HepG2 (cell line): ENCODE data around the gene SBDS.

ENCODE experiments used
- ESRRA ChIP-seq: sonication (generic); formaldehyde crosslinking; IDR thresholded peaks from 2 replicates; pipeline ENCODE4 v1.5.1; 2020; ENCODE audit warnings: mild to moderate bottlenecking, low read depth, missing genetic modification reagents
- HMGA1 ChIP-seq: sonication (generic); formaldehyde crosslinking; conservative IDR thresholded peaks from 2 replicates; pipeline ENCODE4 v1.4.0; 2020; ENCODE audit warnings: missing genetic modification reagents
- NFKBIZ ChIP-seq: IDR thresholded peaks from 2 replicates; pipeline ENCODE4 v1.6.1; 2018; ENCODE audit warnings: missing genetic modification reagents, missing compliant biosample characterization
- SMC3 ChIP-seq: IDR thresholded peaks from 2 replicates; pipeline ENCODE4 v1.6.1; 2011; ENCODE audit warnings: low read length, improper control_type of control experiment
- TAF1 ChIP-seq: sonication (generic); formaldehyde crosslinking; IDR thresholded peaks from 2 replicates; pipeline ENCODE4 v1.4.0; 2020; ENCODE audit warnings: missing genetic modification reagents
- TCF7 ChIP-seq: sonication (generic); IDR thresholded peaks from 2 replicates; pipeline ENCODE4 v1.6.1; 2016; ENCODE audit warnings: antibody characterized with exemption, low read depth
- TCF7L2 ChIP-seq: IDR thresholded peaks from 2 replicates; pipeline ENCODE4 v1.6.1; 2011; ENCODE audit warnings: mild to moderate bottlenecking, low read depth, low read length, moderate library complexity
- ZNF205 ChIP-seq: IDR thresholded peaks from 2 replicates; pipeline ENCODE4 v1.6.1; 2018; ENCODE audit warnings: missing biosample characterization, missing genetic modification reagents
- ZNF317 ChIP-seq: sonication (generic); formaldehyde crosslinking; IDR thresholded peaks from 2 replicates; pipeline ENCODE4 v1.5.0; 2020; ENCODE audit warnings: mild to moderate bottlenecking, missing genetic modification reagents
- ZNF605 ChIP-seq: sonication (generic); formaldehyde crosslinking; IDR thresholded peaks from 2 replicates; pipeline ENCODE4 v1.8.0; 2022; ENCODE audit warnings: mild to moderate bottlenecking, missing genetic modification reagents
- ZNF629 ChIP-seq: sonication (generic); formaldehyde crosslinking; conservative IDR thresholded peaks from 2 replicates; pipeline ENCODE4 v1.5.0; 2020; ENCODE audit warnings: missing genetic modification reagents
- TF ChIP-seq, protein P1 (sequence below): sonication (generic); formaldehyde crosslinking; IDR thresholded peaks from 2 replicates; pipeline ENCODE4 v1.5.0; 2020; ENCODE audit warnings: mild to moderate bottlenecking, missing genetic modification reagents, moderate library complexity
- TF ChIP-seq, protein P2 (sequence below): sonication (generic); formaldehyde crosslinking; IDR thresholded peaks from 2 replicates; pipeline ENCODE4 v1.8.1; 2023; ENCODE audit warnings: mild to moderate bottlenecking, moderate library complexity, missing genetic modification reagents
- TF ChIP-seq, protein P3 (sequence below): sonication (generic); formaldehyde crosslinking; IDR thresholded peaks from 2 replicates; pipeline ENCODE4 v1.4.0; 2020; ENCODE audit warnings: missing genetic modification reagents

DNA sequence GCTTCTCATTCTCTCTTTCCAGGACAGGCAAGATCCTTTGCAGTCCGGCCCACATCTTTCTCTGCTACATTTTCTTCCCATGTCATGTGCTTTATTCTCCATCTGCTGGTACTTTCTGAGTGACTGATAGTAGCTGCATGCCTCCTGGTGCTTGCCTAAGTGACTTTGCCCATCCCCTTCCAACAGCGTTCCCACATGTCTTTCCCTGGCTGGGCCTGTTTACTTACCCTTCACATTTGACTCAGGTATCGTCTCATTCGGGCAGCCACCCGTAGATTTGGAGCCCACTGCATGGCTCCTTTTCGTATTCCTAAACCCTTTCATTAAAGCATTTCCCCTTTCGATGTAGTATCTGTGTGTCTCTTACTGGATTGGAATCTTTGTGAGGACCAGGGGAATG lies 25.9 kb upstream of the SBDS start:
- no peak for TF ChIP-seq NFKBIZ
- no peak for TF ChIP-seq ESRRA (CRISPR knock-in tag)
- TF ChIP-seq, protein P1, sequence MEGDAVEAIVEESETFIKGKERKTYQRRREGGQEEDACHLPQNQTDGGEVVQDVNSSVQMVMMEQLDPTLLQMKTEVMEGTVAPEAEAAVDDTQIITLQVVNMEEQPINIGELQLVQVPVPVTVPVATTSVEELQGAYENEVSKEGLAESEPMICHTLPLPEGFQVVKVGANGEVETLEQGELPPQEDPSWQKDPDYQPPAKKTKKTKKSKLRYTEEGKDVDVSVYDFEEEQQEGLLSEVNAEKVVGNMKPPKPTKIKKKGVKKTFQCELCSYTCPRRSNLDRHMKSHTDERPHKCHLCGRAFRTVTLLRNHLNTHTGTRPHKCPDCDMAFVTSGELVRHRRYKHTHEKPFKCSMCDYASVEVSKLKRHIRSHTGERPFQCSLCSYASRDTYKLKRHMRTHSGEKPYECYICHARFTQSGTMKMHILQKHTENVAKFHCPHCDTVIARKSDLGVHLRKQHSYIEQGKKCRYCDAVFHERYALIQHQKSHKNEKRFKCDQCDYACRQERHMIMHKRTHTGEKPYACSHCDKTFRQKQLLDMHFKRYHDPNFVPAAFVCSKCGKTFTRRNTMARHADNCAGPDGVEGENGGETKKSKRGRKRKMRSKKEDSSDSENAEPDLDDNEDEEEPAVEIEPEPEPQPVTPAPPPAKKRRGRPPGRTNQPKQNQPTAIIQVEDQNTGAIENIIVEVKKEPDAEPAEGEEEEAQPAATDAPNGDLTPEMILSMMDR: no peak
- no peak for TF ChIP-seq TAF1
- TF ChIP-seq ZNF629 (CRISPR knock-in tag): no peak
- TF ChIP-seq TCF7: no peak
- no peak for TF ChIP-seq ZNF605
- TF ChIP-seq ZNF205: no peak
- TF ChIP-seq ZNF317 (CRISPR knock-in tag): no peak
- no peak for TF ChIP-seq TCF7L2
- TF ChIP-seq, protein P2, sequence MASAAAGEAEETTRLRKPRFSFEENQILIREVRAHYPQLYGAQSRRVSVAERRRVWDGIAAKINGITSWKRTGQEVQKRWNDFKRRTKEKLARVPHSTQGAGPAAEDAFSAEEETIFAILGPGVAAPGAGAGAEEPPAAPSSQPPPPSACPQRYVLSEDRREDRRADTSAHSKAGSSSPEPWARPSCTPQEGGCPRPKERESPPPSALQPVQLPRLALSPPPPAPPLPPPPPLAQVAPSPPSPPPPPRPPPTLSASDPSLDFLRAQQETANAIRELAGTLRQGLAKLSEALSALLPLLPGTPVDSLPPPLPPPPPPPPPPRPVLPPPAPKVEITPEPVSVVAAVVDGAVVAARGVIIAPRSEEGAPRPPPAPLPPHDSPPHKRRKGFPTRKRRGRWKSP (CRISPR knock-in tag): no peak
- TF ChIP-seq, protein P3, sequence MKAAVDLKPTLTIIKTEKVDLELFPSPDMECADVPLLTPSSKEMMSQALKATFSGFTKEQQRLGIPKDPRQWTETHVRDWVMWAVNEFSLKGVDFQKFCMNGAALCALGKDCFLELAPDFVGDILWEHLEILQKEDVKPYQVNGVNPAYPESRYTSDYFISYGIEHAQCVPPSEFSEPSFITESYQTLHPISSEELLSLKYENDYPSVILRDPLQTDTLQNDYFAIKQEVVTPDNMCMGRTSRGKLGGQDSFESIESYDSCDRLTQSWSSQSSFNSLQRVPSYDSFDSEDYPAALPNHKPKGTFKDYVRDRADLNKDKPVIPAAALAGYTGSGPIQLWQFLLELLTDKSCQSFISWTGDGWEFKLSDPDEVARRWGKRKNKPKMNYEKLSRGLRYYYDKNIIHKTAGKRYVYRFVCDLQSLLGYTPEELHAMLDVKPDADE (CRISPR knock-in tag): no peak
- no peak for TF ChIP-seq SMC3
- no peak for TF ChIP-seq HMGA1
